IMR-90 (cell line): ENCODE measurements around the gene SDHAF3.

Source experiments
- CEBPB ChIP-seq: IDR thresholded peaks from 2 replicates; pipeline ENCODE4 v1.6.1; 2012; ENCODE audit warnings: low read depth, low read length, improper control_type of control experiment
- FOS ChIP-seq: fragments of 150-350 bp; IDR thresholded peaks from 2 replicates; pipeline ENCODE4 v1.6.1; 2016; ENCODE audit warnings: low read depth, low read length
- MAFK ChIP-seq: IDR thresholded peaks from 2 replicates; pipeline ENCODE4 v1.6.1; 2012; ENCODE audit warnings: low read depth, low read length, improper control_type of control experiment
- MXI1 ChIP-seq: IDR thresholded peaks from 2 replicates; pipeline ENCODE4 v1.6.1; 2012; ENCODE audit warnings: low read depth, mild to moderate bottlenecking, low read length, moderate library complexity, borderline replicate concordance
- POLR2A ChIP-seq: IDR thresholded peaks from 2 replicates; pipeline ENCODE4 v1.6.1; 2012; ENCODE audit warnings: mild to moderate bottlenecking, low read depth, low read length
- SMC3 ChIP-seq: fragments of 150-350 bp; IDR thresholded peaks from 2 replicates; pipeline ENCODE4 v1.6.1; 2016; ENCODE audit warnings: low read depth, mild to moderate bottlenecking, antibody characterized with exemption, low read length, moderate library complexity
- TF ChIP-seq, protein P1 (sequence below): conservative IDR thresholded peaks from 2 replicates; pipeline ENCODE4 v1.5.1; 2012; ENCODE audit warnings: mild to moderate bottlenecking, low read depth, low read length, improper control_type of control experiment
- TF ChIP-seq, protein P2 (sequence below): fragments of 150-350 bp; IDR thresholded peaks from 2 replicates; pipeline ENCODE4 v1.6.1; 2016; ENCODE audit warnings: low read depth, mild to moderate bottlenecking, low read length, moderate library complexity, borderline replicate concordance
- TF ChIP-seq, protein P3 (sequence below): fragments of 150-350 bp; IDR thresholded peaks from 2 replicates; pipeline ENCODE4 v1.6.1; 2017; ENCODE audit warnings: mild to moderate bottlenecking, antibody characterized with exemption, low read length, low read depth

DNA sequence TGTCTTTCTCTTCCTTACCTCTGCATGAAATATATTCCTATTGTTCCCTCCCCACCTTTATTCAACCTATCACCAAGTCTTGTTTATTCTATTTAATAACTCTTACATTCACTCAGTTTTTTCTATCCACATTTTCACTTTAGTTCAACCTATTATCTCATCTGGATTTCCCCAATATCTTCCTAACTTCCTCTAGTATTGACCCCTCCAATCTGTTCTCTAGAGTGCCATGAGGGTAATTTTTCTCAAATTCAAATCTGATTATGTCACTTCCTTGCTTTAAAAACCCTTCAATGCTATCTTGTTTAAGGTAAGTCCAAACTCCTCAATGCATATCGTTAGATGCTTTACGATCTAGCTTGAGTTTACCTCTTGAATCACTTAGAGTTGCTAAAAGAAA is 86.5 kb downstream of the SDHAF3 start:
- TF ChIP-seq MAFK (no peak), POLR2A (no peak), CEBPB (no peak), MXI1 (no peak), SMC3 (no peak), FOS (no peak)
- TF ChIP-seq, protein P1, sequence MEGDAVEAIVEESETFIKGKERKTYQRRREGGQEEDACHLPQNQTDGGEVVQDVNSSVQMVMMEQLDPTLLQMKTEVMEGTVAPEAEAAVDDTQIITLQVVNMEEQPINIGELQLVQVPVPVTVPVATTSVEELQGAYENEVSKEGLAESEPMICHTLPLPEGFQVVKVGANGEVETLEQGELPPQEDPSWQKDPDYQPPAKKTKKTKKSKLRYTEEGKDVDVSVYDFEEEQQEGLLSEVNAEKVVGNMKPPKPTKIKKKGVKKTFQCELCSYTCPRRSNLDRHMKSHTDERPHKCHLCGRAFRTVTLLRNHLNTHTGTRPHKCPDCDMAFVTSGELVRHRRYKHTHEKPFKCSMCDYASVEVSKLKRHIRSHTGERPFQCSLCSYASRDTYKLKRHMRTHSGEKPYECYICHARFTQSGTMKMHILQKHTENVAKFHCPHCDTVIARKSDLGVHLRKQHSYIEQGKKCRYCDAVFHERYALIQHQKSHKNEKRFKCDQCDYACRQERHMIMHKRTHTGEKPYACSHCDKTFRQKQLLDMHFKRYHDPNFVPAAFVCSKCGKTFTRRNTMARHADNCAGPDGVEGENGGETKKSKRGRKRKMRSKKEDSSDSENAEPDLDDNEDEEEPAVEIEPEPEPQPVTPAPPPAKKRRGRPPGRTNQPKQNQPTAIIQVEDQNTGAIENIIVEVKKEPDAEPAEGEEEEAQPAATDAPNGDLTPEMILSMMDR = no peak
- TF ChIP-seq, protein P2, sequence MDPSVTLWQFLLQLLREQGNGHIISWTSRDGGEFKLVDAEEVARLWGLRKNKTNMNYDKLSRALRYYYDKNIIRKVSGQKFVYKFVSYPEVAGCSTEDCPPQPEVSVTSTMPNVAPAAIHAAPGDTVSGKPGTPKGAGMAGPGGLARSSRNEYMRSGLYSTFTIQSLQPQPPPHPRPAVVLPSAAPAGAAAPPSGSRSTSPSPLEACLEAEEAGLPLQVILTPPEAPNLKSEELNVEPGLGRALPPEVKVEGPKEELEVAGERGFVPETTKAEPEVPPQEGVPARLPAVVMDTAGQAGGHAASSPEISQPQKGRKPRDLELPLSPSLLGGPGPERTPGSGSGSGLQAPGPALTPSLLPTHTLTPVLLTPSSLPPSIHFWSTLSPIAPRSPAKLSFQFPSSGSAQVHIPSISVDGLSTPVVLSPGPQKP = no peak
- TF ChIP-seq, protein P3, sequence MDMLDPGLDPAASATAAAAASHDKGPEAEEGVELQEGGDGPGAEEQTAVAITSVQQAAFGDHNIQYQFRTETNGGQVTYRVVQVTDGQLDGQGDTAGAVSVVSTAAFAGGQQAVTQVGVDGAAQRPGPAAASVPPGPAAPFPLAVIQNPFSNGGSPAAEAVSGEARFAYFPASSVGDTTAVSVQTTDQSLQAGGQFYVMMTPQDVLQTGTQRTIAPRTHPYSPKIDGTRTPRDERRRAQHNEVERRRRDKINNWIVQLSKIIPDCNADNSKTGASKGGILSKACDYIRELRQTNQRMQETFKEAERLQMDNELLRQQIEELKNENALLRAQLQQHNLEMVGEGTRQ = no peak
